HG02973 (cell line): Measurements from ENCODE around the gene FGB.
"Not testable (repeated sequence)": the region's sequence is repeated elsewhere in the genome, so short reads cannot be mapped to it uniquely, and the experiment has no call there.

ENCODE experiments used
- ATAC-seq: cut with Tn5 transposase; IDR thresholded peaks from one replicate; pipeline ENCODE4 v1.9.1; 2021; ENCODE audit warnings: moderate library complexity; ENCODE audit not compliant: unreplicated experiment

Gene FGB

GRCh38 chr4:154594343-154594742 lies 31.5 kb downstream of the FGB start:
- not testable (repeated sequence) for ATAC-seq

GRCh38 chr4:154595807-154596206 lies 33.0 kb downstream of the FGB start:
- ATAC-seq, result no peak

- not testable (repeated sequence) for ATAC-seq
These were observed 34.5 kb downstream of the FGB start for GRCh38 chr4:154597281-154597680.

- ATAC-seq, result no peak
These were observed 35.3 kb downstream of the FGB start for GRCh38 chr4:154597798-154598774.

DNA sequence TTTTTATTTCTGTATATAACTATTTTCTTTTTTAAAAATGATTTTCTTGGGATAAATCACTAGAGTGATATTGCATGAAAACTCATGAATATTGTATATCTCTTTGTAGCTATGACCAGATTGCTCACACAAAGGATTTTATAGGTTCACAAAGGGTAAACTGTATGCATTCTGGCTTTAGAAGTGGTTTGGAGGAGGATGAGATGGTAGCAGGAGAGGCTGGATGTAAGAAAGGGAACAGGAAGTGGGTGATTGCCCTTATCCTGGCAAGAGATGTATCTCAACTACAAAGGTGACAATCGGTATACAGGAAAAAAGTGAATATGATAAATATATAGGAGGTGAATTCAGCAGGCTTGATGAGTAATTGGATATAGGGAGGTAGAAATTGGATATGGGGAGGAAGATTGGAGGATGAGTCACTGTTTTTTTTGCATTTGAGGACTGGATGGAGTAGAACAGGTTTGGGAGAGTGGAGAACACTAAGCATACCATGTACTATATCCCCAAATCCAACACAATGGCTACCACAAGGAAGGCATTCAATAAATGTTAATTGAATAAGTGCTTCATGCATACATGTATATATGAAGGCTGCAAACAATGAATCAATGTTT lies 39.7 kb downstream of the FGB start:
- no peak for ATAC-seq

GRCh38 chr4:154603033-154603943 lies 40.5 kb downstream of the FGB start:
- ATAC-seq, result no peak

GRCh38 chr4:154604696-154605200 lies 41.9 kb downstream of the FGB start:
- ATAC-seq, result no peak

GRCh38 chr4:154606728-154607723 lies 44.2 kb downstream of the FGB start:
- ATAC-seq, result no peak

DNA sequence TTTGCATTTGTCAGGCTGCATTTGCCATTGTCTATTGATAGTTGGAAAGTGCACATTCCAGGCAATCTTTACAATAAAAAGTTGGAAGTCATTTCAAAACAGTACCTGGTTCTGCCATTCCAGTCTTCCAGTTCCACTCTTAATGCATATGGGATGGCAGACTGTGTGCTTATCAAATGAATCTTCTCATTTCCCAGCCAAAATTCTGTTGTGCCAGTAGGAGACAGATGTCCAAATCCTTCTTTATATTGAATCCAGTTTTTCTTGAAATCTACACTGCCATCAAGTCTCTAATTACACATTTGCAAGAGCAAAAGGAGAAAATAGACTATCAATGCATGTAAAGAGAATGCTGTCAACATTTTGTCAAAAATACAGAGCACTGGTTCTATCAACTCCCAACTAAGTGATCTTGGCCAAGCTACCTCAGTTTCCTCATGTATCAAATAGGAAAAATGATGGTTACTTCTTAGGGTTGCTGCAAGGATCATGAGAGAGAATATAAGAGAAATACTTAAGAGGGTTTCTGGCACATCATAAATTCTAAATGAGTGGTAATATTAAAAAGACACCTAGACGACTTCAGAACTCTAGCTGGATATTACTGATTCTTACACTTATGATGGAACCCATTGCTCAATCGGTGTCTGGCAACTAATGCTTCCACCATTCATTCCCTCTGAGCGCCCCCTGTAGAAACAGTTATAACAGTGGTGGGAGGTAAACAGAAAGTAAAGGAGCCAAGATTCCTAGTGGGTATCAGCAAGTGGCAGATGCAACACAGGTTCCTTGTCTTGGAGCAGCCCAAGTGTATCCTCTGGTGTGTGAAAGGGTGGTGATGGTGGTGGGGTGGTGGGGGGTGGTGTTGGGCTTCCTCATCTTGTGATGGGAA lies 45.8 kb downstream of the FGB start:
- no peak for ATAC-seq

GRCh38 chr4:154609532-154609931 lies 46.7 kb downstream of the FGB start:
- ATAC-seq, result no peak

DNA sequence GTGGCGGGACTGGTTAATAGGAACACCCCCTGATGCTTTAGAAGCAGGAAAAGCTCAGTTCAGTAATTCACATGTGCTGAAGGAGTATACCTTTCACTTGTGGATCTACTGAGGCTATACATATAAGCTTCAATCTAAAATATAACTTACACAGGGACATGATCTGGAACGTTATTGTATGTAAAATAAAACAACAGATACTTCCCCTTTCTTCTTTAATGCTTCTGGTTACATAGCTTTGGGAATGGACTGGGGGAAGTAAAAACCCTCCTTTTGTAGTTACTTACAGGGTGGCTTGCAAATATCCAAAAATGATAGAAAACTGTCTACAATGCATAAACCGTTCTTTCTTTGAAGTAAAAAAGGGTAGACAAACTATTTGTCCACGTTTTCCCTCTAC lies 47.8 kb downstream of the FGB start:
- ATAC-seq, result no peak

DNA sequence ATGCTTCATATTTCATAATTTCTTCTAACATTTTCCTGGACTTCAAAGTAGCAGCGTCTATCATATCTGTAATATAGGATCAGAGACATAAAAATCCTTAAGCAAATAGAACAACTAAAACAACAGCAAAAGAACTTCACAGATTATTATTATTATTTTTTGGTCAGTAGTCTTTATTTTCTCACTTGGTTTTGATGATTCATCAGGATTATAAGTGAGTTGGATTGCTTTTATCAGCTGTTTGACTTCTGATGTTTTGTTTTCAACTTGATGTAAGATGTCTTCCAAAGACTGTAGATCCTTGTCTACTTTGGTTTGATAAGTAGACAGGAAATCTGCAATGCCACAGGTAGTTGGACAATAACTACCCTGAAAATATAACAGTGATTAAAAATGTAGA lies 49.0 kb downstream of the FGB start:
- ATAC-seq, result no peak

DNA sequence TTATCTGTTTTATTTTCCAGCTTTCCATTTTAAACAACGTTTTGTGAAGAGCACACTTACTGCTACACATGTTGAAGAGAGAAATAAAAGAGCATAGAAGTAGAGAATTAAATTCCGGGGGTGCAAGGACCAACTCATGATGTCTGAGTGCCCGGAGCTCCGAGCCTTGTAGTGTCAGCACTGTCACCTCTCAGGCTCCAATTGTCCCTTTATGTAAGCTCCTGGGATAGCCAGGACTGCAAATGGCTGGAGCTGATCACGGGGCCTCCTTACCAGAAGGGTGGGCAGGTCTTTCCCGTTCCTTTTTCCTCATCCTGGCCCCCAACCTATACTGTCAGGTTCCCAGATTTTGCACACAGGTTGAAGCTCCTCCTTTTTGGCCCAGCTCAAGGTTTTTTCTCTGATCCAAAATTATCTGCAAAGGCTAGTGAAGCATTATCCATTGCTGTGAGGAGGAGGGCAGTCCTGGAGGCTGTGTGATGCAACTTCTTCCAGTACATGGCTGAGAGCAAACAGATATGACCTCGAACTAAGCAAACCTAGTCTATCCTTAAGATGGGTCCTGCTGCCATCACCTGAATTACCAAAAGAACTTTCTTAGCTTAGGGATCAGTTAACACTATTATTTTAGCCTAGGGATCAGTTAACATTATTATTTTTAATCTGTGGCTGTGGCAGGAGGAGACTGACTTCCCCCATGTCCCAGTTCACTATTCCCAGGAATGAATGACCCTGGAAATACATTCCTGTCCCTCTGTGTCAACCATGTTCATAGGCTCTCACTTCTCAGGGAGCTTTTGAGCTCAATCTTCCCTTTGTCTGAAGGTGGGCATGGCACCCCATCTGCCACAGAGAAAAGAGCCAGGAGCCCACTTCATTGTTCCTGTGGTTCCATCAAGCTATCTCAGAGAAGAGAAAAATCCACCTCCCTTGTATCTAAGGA lies 49.9 kb downstream of the FGB start, which contains the start of gene FGG:
Gene FGG, minus strand, starts transcription at position 185 of the 943 bp plus-strand sequence. Its CDS starts 47 bp downstream, at position 138.
- ATAC-seq, result no peak

DNA sequence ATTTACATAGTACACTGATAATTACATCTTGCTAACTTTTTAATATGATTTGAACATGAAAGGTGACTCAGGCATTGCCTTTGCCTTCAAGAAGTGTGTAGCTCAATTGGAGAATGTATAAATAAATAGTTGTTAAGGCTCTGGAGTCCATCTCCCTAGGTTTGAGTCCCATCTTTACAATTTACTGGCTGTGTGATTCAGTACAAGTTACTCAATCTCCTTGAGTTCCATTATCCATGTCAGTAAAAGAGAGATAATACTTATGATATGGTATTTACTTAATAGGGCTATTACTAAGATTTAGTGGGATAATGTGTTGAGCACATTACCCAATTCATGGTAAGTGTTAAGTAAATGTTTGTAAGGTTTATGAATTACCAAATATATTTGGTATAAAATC lies 51.5 kb downstream of the FGB start:
- no peak for ATAC-seq

GRCh38 chr4:154615211-154615610 lies 52.4 kb downstream of the FGB start:
- no peak for ATAC-seq

GRCh38 chr4:154616287-154616686 lies 53.5 kb downstream of the FGB start:
- ATAC-seq, result peak; percentile 4

- ATAC-seq, result peak; percentile 96
These were observed 53.9 kb downstream of the FGB start for GRCh38 chr4:154616731-154617130.
